H1 (cell line): ENCODE data around the gene MAP7D1. TPM values are rescaled to one million over a fixed set of nuclear protein-coding genes. Genes with fewer than 3 reads are reported as not detected.
A peak's percentile ranks its signal among the peaks of the same experiment; 100 is the strongest.

Experiments
- CBX8 ChIP-seq: fragments of 300-800, 300-1000 bp; sonication (generic); IDR thresholded peaks from 2 replicates; pipeline ENCODE4 v1.7.1; 2016; ENCODE audit warnings: low read depth, low read length, borderline replicate concordance
- CEBPB ChIP-seq: IDR thresholded peaks from 2 replicates; pipeline ENCODE4 v1.6.1; 2012; ENCODE audit warnings: low read depth, low read length
- KDM4A ChIP-seq: IDR thresholded peaks from one replicate; pipeline ENCODE4 v1.7.1; 2012; ENCODE audit warnings: low read depth, mild to moderate bottlenecking, moderate library complexity, low read length, inconsistent platforms; ENCODE audit not compliant: severe bottlenecking
- RXRA ChIP-seq: IDR thresholded peaks from 2 replicates; pipeline ENCODE4 v1.6.1; 2011; ENCODE audit warnings: low read depth, mild to moderate bottlenecking, low read length, moderate library complexity; ENCODE audit not compliant: insufficient read depth
- TAF1 ChIP-seq: IDR thresholded peaks from 2 replicates; pipeline ENCODE4 v1.6.1; 2011; ENCODE audit warnings: mild to moderate bottlenecking, low read depth, low read length
- polyA plus RNA-seq, 7 experiments: library from polyadenylated mRNA; depleted of rRNA in 3 of 7; stranded (reverse) in 5 of 7; unstranded in 2 of 7; fragments of >200 nt in 5 of 7; fragments of 200-250 nt in 2 of 7; gene quantifications; 1 replicate in 5 of 7; 2 replicates in 1 of 7; 4 replicates in 1 of 7; pipeline versions ENCODE4 v1.2.1 to v1.2.3, GENCODE V29; 2011 to 2013; ENCODE audit warnings: missing spikeins in 2 of 7, mixed read lengths in 2 of 7
- total RNA-seq: library from RNA; stranded (reverse); fragmentation: NEBNext Ultra II Directional; extraction: Animal tissue kit (Norgen Biotek cat#: 25700); gene quantifications from 2 replicates; pipeline ENCODE4 v1.2.1, GENCODE V29; 2021
- TF ChIP-seq, protein P1 (sequence below): IDR thresholded peaks from 2 replicates; pipeline ENCODE4 v1.6.1; 2012; ENCODE audit warnings: low read length, inconsistent platforms

Gene MAP7D1
- total and polyA plus RNA-seq, 2 of the 8 experiments (the other 6 are each of a cell fraction or from before 2014, with no cell fraction given) = 18.2 to 52.4 TPM

GRCh38 chr1:36223996-36224536 is 68.1 kb downstream of the MAP7D1 start, which contains the start of gene THRAP3 (continued):
- peak; percentile 89 for TF ChIP-seq TAF1
- peak; percentile 56 for TF ChIP-seq KDM4A
- no peak for TF ChIP-seq CBX8
- TF ChIP-seq, protein P1, sequence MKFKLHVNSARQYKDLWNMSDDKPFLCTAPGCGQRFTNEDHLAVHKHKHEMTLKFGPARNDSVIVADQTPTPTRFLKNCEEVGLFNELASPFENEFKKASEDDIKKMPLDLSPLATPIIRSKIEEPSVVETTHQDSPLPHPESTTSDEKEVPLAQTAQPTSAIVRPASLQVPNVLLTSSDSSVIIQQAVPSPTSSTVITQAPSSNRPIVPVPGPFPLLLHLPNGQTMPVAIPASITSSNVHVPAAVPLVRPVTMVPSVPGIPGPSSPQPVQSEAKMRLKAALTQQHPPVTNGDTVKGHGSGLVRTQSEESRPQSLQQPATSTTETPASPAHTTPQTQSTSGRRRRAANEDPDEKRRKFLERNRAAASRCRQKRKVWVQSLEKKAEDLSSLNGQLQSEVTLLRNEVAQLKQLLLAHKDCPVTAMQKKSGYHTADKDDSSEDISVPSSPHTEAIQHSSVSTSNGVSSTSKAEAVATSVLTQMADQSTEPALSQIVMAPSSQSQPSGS = no peak; the same call in 1 of the 2 replicates
- TF ChIP-seq RXRA = no peak
- TF ChIP-seq CEBPB = peak; percentile 17; the same call in 1 of the 2 replicates
